OCI-LY1 (cell line): ENCODE results near the gene KRT2.

Experiments used
- H2AFZ ChIP-seq: fragments of 200-600 bp; sonication (generic), shearing (Covaris generic); 2 replicates; pipeline ENCODE4 v1.6.0; 2014; ENCODE audit warnings: antibody characterized with exemption, mild to moderate bottlenecking, low read length
- H3F3A ChIP-seq: fragments of 200-600 bp; sonication (generic), shearing (Covaris generic); 2 replicates; pipeline ENCODE4 v1.6.0; 2014; ENCODE audit warnings: mild to moderate bottlenecking, antibody characterized with exemption, low read length, moderate library complexity; ENCODE audit not compliant: insufficient read depth
- H3K27ac ChIP-seq: fragments of 200-600 bp; sonication (generic); 2 replicates; pipeline ENCODE4 v1.5.1; 2014; ENCODE audit warnings: low read length, mixed run types, mild to moderate bottlenecking, low read depth; ENCODE audit not compliant: poor library complexity, severe bottlenecking
- H3K27me3 ChIP-seq: fragments of 200-600 bp; sonication (generic); 2 replicates; pipeline ENCODE4 v1.6.0; 2014; ENCODE audit warnings: antibody characterized with exemption, mild to moderate bottlenecking, low read length, moderate library complexity; ENCODE audit not compliant: insufficient read depth
- H3K36me3 ChIP-seq: fragments of 200-600 bp; sonication (generic); 2 replicates; pipeline ENCODE4 v1.6.1; 2014; ENCODE audit warnings: mild to moderate bottlenecking, antibody characterized with exemption, low read length, moderate library complexity, mixed read lengths; ENCODE audit not compliant: insufficient read depth
- H3K4me1 ChIP-seq: fragments of 200-600 bp; sonication (generic); 2 replicates; pipeline ENCODE4 v1.5.1; 2014; ENCODE audit warnings: mild to moderate bottlenecking, low read length, moderate library complexity; ENCODE audit not compliant: insufficient read depth, severe bottlenecking
- H3K4me2 ChIP-seq: fragments of 200-600 bp; sonication (generic), shearing (Covaris generic); 2 replicates; pipeline ENCODE4 v1.6.1; 2014; ENCODE audit warnings: low read length
- H3K4me3 ChIP-seq: fragments of 200-600 bp; sonication (generic); 2 replicates; pipeline ENCODE4 v1.5.1; 2014; ENCODE audit warnings: low read length, low read depth, mild to moderate bottlenecking, mixed read lengths; ENCODE audit not compliant: poor library complexity, severe bottlenecking
- H3K79me2 ChIP-seq: fragments of 200-600 bp; shearing (Covaris generic); 2 replicates; pipeline ENCODE4 v1.6.1; 2016; ENCODE audit warnings: mixed run types, low read length, mixed read lengths; ENCODE audit not compliant: insufficient read depth
- H3K9ac ChIP-seq: fragments of 200-600 bp; sonication (generic), shearing (Covaris generic); 2 replicates; pipeline ENCODE4 v1.6.1; 2014; ENCODE audit warnings: mild to moderate bottlenecking, low read length, mixed read lengths
- H3K9me2 ChIP-seq: fragments of 200-600 bp; sonication (generic), shearing (Covaris generic); 2 replicates; pipeline ENCODE4 v1.6.1; 2014; ENCODE audit warnings: low read depth, mild to moderate bottlenecking, low read length, mixed read lengths
- H3K9me3 ChIP-seq: fragments of 200-600 bp; shearing (Covaris generic); 2 replicates; pipeline ENCODE4 v1.6.1; 2014; ENCODE audit warnings: low read length, mixed read lengths
- H4K20me1 ChIP-seq: fragments of 200-600 bp; sonication (generic), shearing (Covaris generic); 2 replicates; pipeline ENCODE4 v1.6.0; 2016; ENCODE audit warnings: mild to moderate bottlenecking, low read length; ENCODE audit not compliant: insufficient read depth
- EZH2 ChIP-seq: fragments of 200-600 bp; sonication (generic), shearing (Covaris generic); IDR thresholded peaks from 2 replicates; pipeline ENCODE4 v1.8.0; 2017; ENCODE audit warnings: borderline replicate concordance, mixed run types, mild to moderate bottlenecking, antibody characterized with exemption, low read length, moderate library complexity, mixed read lengths
- TF ChIP-seq, protein P1 (sequence below): fragments of 200-600 bp; sonication (generic), shearing (Covaris generic); IDR thresholded peaks from 2 replicates; pipeline ENCODE4 v1.5.1; 2017; ENCODE audit warnings: mild to moderate bottlenecking, antibody characterized with exemption, low read length, moderate library complexity, mixed read lengths

Gene KRT2

DNA sequence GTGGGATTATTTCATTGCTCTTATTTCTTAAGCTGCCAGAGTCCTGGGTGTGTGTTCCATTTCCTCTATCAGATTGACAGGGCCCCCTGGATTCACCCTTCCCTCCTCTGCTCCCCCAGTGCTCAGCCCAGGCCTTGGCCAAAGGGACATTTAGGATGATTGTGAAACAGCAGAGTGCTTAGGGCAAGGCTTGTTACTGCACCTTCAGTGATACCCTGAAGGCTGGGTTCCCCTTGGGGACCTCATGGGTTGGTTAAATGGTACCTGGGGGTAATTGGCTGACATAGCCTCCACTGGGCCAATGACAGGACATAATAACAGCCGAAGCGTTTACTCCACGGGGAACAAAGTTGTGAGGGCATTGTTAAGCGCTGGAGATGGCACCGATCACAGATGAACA, 49.5 kb downstream of the KRT2 start:
- Histone ChIP-seq H3K4me1 (no peaks in the 10 kb centered on the region), H3K27me3 (0 out of 2 replicates have a peak, but pooled peaks cover 3% of the 10 kb centered on the region), H4K20me1 (no peaks in the 10 kb centered on the region), H3K9me2 (no peaks in the 10 kb centered on the region), H2AFZ (no peak overlapping the region), H3K79me2 (no peaks in the 10 kb centered on the region), H3K9me3 (no peaks in the 10 kb centered on the region), H3F3A (no peaks in the 10 kb centered on the region), H3K9ac (no peak overlapping the region), H3K4me3 (no peak overlapping the region), H3K36me3 (no peaks in the 10 kb centered on the region), H3K27ac (no peak overlapping the region), H3K4me2 (no peak overlapping the region)
- TF ChIP-seq, protein P1, sequence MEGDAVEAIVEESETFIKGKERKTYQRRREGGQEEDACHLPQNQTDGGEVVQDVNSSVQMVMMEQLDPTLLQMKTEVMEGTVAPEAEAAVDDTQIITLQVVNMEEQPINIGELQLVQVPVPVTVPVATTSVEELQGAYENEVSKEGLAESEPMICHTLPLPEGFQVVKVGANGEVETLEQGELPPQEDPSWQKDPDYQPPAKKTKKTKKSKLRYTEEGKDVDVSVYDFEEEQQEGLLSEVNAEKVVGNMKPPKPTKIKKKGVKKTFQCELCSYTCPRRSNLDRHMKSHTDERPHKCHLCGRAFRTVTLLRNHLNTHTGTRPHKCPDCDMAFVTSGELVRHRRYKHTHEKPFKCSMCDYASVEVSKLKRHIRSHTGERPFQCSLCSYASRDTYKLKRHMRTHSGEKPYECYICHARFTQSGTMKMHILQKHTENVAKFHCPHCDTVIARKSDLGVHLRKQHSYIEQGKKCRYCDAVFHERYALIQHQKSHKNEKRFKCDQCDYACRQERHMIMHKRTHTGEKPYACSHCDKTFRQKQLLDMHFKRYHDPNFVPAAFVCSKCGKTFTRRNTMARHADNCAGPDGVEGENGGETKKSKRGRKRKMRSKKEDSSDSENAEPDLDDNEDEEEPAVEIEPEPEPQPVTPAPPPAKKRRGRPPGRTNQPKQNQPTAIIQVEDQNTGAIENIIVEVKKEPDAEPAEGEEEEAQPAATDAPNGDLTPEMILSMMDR, result no peak
- no peak for TF ChIP-seq EZH2

DNA sequence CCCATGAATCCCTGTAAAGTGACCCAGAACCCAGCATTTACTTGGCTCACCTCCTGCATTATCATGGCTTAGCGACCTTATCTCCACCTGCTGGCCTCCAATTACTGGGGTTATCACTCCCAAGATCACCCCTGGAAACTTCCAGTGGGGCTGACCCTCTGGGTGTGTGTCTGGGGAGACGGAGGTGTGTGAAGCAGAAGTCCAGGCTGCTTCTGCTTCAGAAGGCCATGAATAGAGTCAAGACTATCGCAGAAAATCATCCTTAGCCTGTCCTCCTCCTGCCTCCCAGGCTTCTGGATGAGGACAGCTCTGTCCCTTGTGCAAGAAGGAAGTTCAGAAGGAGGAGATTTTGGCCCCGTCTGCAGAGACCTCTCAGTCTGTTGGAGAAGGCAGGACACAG, 50.3 kb downstream of the KRT2 start:
- Histone ChIP-seq H3K27me3 (0 out of 2 replicates have a peak, but pooled peaks cover 3% of the 10 kb centered on the region), H3K36me3 (no peaks in the 10 kb centered on the region), H4K20me1 (no peaks in the 10 kb centered on the region), H3F3A (no peaks in the 10 kb centered on the region), H3K9ac (no peak overlapping the region), H3K9me2 (no peaks in the 10 kb centered on the region), H2AFZ (no peak overlapping the region), H3K4me2 (no peak overlapping the region), H3K79me2 (no peaks in the 10 kb centered on the region), H3K4me1 (no peaks in the 10 kb centered on the region), H3K9me3 (no peaks in the 10 kb centered on the region), H3K4me3 (no peak overlapping the region), H3K27ac (no peak overlapping the region)
- TF ChIP-seq, protein P1, result no peak
- TF ChIP-seq EZH2, result no peak

DNA sequence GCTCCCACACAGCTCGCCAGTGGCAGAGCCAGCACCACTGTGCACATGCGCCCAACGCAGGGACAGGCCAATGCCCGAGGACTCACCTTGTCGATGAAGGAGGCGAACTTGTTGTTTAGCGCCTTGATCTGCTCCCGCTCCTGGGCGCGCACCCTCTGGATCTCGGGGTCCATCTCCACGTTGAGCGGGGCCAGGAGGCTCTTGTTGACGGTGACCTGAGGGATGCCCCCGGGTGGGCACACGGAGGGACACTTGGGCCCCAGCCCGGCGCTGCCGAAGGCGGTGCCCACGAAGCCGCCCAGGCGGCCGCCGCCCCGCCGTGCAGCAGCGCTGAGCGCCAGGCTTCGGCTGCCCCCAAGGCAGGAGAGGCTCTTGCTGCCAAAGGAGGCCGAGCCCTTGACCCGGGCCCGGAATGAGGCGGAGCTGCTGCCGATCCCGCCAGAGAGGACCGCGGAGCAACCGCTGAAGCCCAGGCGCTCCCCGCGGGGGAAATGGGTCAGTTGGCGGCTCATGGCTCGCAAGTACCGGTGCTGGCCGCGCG, 51.0 kb downstream of the KRT2 start, which contains the start of gene KRT72:
KRT72 (minus strand) TSS at position 523 of the 541 bp plus-strand sequence; CDS start at position 512, 11 bp downstream.
- Histone ChIP-seq H3K9me3 (no peaks in the 10 kb centered on the region), H3K27me3 (0 out of 2 replicates have a peak, but pooled peaks cover 3% of the 10 kb centered on the region), H3K4me2 (no peak within 1 kb of the TSS), H3K36me3 (no peaks in the 10 kb centered on the region), H3K4me1 (no peaks in the 10 kb centered on the region), H2AFZ (no peak within 1 kb of the TSS), H4K20me1 (no peaks in the 10 kb centered on the region), H3K9me2 (no peaks in the 10 kb centered on the region), H3K4me3 (no peak within 1 kb of the TSS), H3K9ac (no peak within 1 kb of the TSS), H3K27ac (no peak within 1 kb of the TSS), H3F3A (no peaks in the 10 kb centered on the region), H3K79me2 (no peaks in the 10 kb centered on the region)
- TF ChIP-seq, protein P1, result no peak
- no peak for TF ChIP-seq EZH2
